Loucy (cell line): Measurements from ENCODE around the gene ZNF521.

Experiments used
- EZH2phosphoT487 ChIP-seq: fragments of 200-600 bp; IDR thresholded peaks from 2 replicates; pipeline ENCODE4 v1.6.1; 2018; ENCODE audit warnings: antibody characterized with exemption, mild to moderate bottlenecking, moderate library complexity, borderline replicate concordance
- TF ChIP-seq, protein P1 (sequence below): fragments of 200-600 bp; sonication (generic); conservative IDR thresholded peaks from 2 replicates; pipeline ENCODE4 v1.5.1; 2014; ENCODE audit warnings: mild to moderate bottlenecking, antibody characterized with exemption, low read length

DNA sequence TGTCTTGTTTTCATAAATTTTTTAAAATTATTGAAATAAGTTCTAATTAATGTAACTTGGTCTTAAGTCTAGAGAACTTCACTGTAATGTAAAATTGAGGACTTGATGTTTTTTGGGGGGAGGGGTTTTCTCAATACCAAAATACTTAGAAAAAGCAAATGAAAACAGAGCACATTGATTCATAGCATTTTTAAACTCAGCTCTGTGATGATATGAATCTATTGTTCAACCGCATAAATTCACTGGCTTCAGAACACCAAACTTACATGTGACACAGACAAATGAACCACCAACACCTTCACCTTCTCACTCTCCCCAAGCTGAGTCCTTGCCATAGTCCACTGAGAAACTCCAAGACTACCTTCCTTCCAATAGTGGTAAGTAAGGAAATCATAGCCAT is 108.2 kb downstream of the ZNF521 start:
- TF ChIP-seq, protein P1, sequence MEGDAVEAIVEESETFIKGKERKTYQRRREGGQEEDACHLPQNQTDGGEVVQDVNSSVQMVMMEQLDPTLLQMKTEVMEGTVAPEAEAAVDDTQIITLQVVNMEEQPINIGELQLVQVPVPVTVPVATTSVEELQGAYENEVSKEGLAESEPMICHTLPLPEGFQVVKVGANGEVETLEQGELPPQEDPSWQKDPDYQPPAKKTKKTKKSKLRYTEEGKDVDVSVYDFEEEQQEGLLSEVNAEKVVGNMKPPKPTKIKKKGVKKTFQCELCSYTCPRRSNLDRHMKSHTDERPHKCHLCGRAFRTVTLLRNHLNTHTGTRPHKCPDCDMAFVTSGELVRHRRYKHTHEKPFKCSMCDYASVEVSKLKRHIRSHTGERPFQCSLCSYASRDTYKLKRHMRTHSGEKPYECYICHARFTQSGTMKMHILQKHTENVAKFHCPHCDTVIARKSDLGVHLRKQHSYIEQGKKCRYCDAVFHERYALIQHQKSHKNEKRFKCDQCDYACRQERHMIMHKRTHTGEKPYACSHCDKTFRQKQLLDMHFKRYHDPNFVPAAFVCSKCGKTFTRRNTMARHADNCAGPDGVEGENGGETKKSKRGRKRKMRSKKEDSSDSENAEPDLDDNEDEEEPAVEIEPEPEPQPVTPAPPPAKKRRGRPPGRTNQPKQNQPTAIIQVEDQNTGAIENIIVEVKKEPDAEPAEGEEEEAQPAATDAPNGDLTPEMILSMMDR, result no peak
- no peak for TF ChIP-seq EZH2phosphoT487
